Neural progenitor cell (in vitro differentiated cells): Measurements from ENCODE around the gene HOXC10. TPM values are rescaled to one million over a fixed set of nuclear protein-coding genes. Genes with fewer than 3 reads are reported as not detected.
A peak's percentile ranks its signal among the peaks of the same experiment; 100 is the strongest.

ENCODE experiments used
- DNase-seq: peaks from one replicate; pipeline ENCODE4 v3.0.0-alpha.2; 2016; ENCODE audit warnings: low spot score
- H2AFZ ChIP-seq: fragments of 200-600 bp; sonication (generic); replicated peaks from 2 replicates; pipeline ENCODE4 v1.6.1; 2016; ENCODE audit warnings: antibody characterized with exemption
- H3F3A ChIP-seq: fragments of 200-600 bp; sonication (generic); 2 replicates; pipeline ENCODE4 v1.6.1; 2016; ENCODE audit warnings: antibody characterized with exemption, low read depth
- H3K27ac ChIP-seq: fragments of 200-600 bp; sonication (generic); 2 replicates; pipeline ENCODE4 v1.5.1; 2016; ENCODE audit warnings: mild to moderate bottlenecking
- H3K27me3 ChIP-seq: fragments of 200-600 bp; sonication (generic); 2 replicates; pipeline ENCODE4 v1.6.1; 2016; ENCODE audit warnings: mild to moderate bottlenecking, moderate library complexity
- H3K36me3 ChIP-seq: fragments of 200-600 bp; sonication (generic); 2 replicates; pipeline ENCODE4 v1.5.1; 2016
- H3K4me1 ChIP-seq: fragments of 200-600 bp; sonication (generic); 2 replicates; pipeline ENCODE4 v1.6.1; 2016; ENCODE audit warnings: mixed run types
- H3K4me2 ChIP-seq: fragments of 200-600 bp; sonication (generic); 2 replicates; pipeline ENCODE4 v1.6.1; 2016
- H3K4me3 ChIP-seq: fragments of 200-600 bp; sonication (generic); 2 replicates; pipeline ENCODE4 v1.5.1; 2016
- H3K79me2 ChIP-seq: fragments of 200-600 bp; sonication (generic); 2 replicates; pipeline ENCODE4 v1.6.1; 2016; ENCODE audit warnings: low read depth
- H3K9ac ChIP-seq: fragments of 200-600 bp; sonication (generic); 2 replicates; pipeline ENCODE4 v1.6.1; 2016
- H3K9me3 ChIP-seq: fragments of 200-600 bp; sonication (generic); 2 replicates; pipeline ENCODE4 v1.5.1; 2016; ENCODE audit warnings: low read depth
- H4K20me1 ChIP-seq: fragments of 200-600 bp; sonication (generic); 2 replicates; pipeline ENCODE4 v1.6.1; 2016; ENCODE audit warnings: low read depth
- H3K27ac Mint-ChIP-seq: 3 replicates; pipeline ENCODE4 v1.8.0; 2021; ENCODE audit warnings: mixed read lengths
- H3K27me3 Mint-ChIP-seq: 2 replicates; pipeline ENCODE4 v1.8.0; 2022; ENCODE audit warnings: low read depth, mild to moderate bottlenecking, inconsistent platforms, moderate library complexity, mixed read lengths; ENCODE audit not compliant: insufficient read depth
- H3K36me3 Mint-ChIP-seq: 3 replicates; pipeline ENCODE4 v1.8.0; 2021; ENCODE audit warnings: mixed read lengths
- H3K4me1 Mint-ChIP-seq: 3 replicates; pipeline ENCODE4 v1.8.0; 2021; ENCODE audit warnings: mixed read lengths
- H3K4me3 Mint-ChIP-seq: 3 replicates; pipeline ENCODE4 v1.8.0; 2021; ENCODE audit warnings: mild to moderate bottlenecking, moderate library complexity, mixed read lengths
- H3K9me3 Mint-ChIP-seq: 3 replicates; pipeline ENCODE4 v1.8.0; 2020; ENCODE audit warnings: mixed read lengths
- EZH2 ChIP-seq: fragments of 200-600 bp; sonication (generic); IDR thresholded peaks from 2 replicates; pipeline ENCODE4 v1.6.1; 2017; ENCODE audit warnings: antibody characterized with exemption, mild to moderate bottlenecking, moderate library complexity
- EZH2phosphoT487 ChIP-seq: fragments of 200-600 bp; sonication (generic); IDR thresholded peaks from 2 replicates; pipeline ENCODE4 v1.6.1; 2017; ENCODE audit warnings: antibody characterized with exemption
- total RNA-seq: library from RNA; depleted of rRNA; stranded (reverse); fragments of >200 nt; gene quantifications from 2 replicates; pipeline ENCODE4 v1.2.3, GENCODE V29; 2015; ENCODE audit warnings: low replicate concordance
- TF ChIP-seq, protein P1 (sequence below): fragments of 200-600 bp; sonication (generic); IDR thresholded peaks from 2 replicates; pipeline ENCODE4 v1.5.1; 2017; ENCODE audit warnings: antibody characterized with exemption, mild to moderate bottlenecking

HOXC10 gene
- total RNA-seq, 1 donor from 2014 or later: not detected

DNA sequence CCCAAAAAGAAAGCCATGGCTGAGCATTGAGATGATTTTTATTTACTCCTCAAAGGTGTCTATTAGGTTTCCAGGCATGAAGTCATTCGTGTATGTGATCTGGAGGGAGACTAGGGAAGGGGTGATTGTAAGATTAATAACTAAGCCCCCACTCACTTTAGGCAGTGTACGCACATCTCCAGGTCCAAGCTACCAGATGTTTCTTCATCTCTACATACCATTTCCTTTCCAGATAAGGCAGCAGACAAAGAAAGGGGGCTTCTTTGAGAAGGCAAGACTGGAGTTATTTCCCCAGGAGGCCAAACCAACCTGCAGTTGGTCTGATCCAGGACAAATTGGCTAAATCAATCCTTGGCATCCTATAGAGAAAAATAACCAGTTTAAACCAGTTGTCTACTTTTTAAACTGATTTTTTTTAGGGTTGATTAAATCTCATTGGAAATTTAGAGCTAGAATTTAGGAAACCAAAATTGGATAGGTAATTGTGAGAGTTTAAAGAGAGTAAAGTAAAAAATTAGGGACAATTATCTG is 42.4 kb upstream of the HOXC10 start:
- H3K4me2 ChIP-seq: no peak overlapping the region
- no peaks in the 10 kb centered on the region for H3K4me1 ChIP-seq
- Mint-ChIP-seq H3K4me1 (no peaks in the 10 kb centered on the region), H3K27ac (no peak overlapping the region), H3K36me3 (no peaks in the 10 kb centered on the region), H3K9me3 (peaks cover 15% of the 10 kb centered on the region), H3K27me3 (peaks cover 91% of the 10 kb centered on the region), H3K4me3 (no peak overlapping the region)
- H3K9ac ChIP-seq: no peak overlapping the region
- H3K4me3 ChIP-seq: no peak overlapping the region
- no peak overlapping the region for H3K27ac ChIP-seq
- no peaks in the 10 kb centered on the region for H3K9me3 ChIP-seq
- H3K27me3 ChIP-seq: peaks cover 100% of the 10 kb centered on the region
- H2AFZ ChIP-seq: no peak overlapping the region
- no peaks in the 10 kb centered on the region for H3K79me2 ChIP-seq
- no peak for DNase-seq
- TF ChIP-seq, protein P1, sequence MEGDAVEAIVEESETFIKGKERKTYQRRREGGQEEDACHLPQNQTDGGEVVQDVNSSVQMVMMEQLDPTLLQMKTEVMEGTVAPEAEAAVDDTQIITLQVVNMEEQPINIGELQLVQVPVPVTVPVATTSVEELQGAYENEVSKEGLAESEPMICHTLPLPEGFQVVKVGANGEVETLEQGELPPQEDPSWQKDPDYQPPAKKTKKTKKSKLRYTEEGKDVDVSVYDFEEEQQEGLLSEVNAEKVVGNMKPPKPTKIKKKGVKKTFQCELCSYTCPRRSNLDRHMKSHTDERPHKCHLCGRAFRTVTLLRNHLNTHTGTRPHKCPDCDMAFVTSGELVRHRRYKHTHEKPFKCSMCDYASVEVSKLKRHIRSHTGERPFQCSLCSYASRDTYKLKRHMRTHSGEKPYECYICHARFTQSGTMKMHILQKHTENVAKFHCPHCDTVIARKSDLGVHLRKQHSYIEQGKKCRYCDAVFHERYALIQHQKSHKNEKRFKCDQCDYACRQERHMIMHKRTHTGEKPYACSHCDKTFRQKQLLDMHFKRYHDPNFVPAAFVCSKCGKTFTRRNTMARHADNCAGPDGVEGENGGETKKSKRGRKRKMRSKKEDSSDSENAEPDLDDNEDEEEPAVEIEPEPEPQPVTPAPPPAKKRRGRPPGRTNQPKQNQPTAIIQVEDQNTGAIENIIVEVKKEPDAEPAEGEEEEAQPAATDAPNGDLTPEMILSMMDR: no peak
- TF ChIP-seq EZH2phosphoT487 (no peak), EZH2 (peak; percentile 11)
- H4K20me1 ChIP-seq: peaks cover 10% of the 10 kb centered on the region
- no peaks in the 10 kb centered on the region for H3K36me3 ChIP-seq
- no peaks in the 10 kb centered on the region for H3F3A ChIP-seq

DNA sequence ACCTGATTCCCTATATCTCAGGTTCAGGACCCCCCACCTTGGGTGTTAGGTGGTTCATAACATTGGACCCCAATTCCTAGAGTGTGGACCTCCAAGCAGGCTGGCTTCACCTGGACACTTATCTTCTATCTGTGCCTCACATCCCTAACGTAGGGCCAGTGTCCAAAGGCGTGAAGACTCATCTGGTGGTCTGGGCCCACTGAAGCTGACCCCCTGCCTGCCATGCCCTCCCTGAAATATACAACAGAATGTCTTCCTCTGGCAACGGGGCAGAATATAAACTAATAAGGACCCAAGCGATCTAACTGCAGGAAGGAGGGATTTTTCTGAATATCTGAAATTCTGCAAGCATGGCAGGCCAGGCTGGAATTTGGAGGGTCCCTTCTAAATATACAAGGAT is 40.7 kb upstream of the HOXC10 start:
- no peaks in the 10 kb centered on the region for H3K9me3 ChIP-seq
- H3K27me3 ChIP-seq: peaks cover 100% of the 10 kb centered on the region
- H3K4me2 ChIP-seq: no peak overlapping the region
- H3F3A ChIP-seq: no peaks in the 10 kb centered on the region
- no peaks in the 10 kb centered on the region for H3K79me2 ChIP-seq
- Mint-ChIP-seq H3K4me3 (no peak overlapping the region), H3K36me3 (no peaks in the 10 kb centered on the region), H3K27ac (no peak overlapping the region), H3K27me3 (peaks cover 94% of the 10 kb centered on the region), H3K9me3 (peaks cover 12% of the 10 kb centered on the region), H3K4me1 (no peaks in the 10 kb centered on the region)
- no peak overlapping the region for H3K9ac ChIP-seq
- no peaks in the 10 kb centered on the region for H3K4me1 ChIP-seq
- H3K4me3 ChIP-seq: no peak overlapping the region
- no peak overlapping the region for H2AFZ ChIP-seq
- H3K36me3 ChIP-seq: no peaks in the 10 kb centered on the region
- no peak for DNase-seq
- H3K27ac ChIP-seq: no peak overlapping the region
- H4K20me1 ChIP-seq: peaks cover 12% of the 10 kb centered on the region
- TF ChIP-seq, protein P1: no peak
- TF ChIP-seq EZH2: no peak
- TF ChIP-seq EZH2phosphoT487: no peak

GRCh38 chr12:53944907-53945847 is 39.8 kb upstream of the HOXC10 start:
- Histone ChIP-seq H2AFZ (no peak overlapping the region), H3K27me3 (peaks cover 100% of the 10 kb centered on the region), H3K4me2 (no peak overlapping the region), H3F3A (no peaks in the 10 kb centered on the region), H3K36me3 (no peaks in the 10 kb centered on the region), H3K9me3 (no peaks in the 10 kb centered on the region), H3K27ac (no peak overlapping the region), H4K20me1 (peaks cover 16% of the 10 kb centered on the region), H3K4me1 (no peaks in the 10 kb centered on the region), H3K4me3 (no peak overlapping the region), H3K9ac (no peak overlapping the region), H3K79me2 (no peaks in the 10 kb centered on the region)
- Mint-ChIP-seq H3K36me3 (no peaks in the 10 kb centered on the region), H3K4me3 (no peak overlapping the region), H3K27ac (no peak overlapping the region), H3K9me3 (peaks cover 9% of the 10 kb centered on the region), H3K4me1 (no peaks in the 10 kb centered on the region), H3K27me3 (peaks cover 96% of the 10 kb centered on the region)
- TF ChIP-seq EZH2phosphoT487 (peak; percentile 87), EZH2 (peak; percentile 89)
- TF ChIP-seq, protein P1: peak; percentile 5
- DNase-seq: no peak
